DMS53 treated with DMSO at 0.1 percent for 48 hours (cell line): ENCODE results near the gene CHD5.
"Not testable (repeated sequence)": the region's sequence is repeated elsewhere in the genome, so short reads cannot be mapped to it uniquely, and the experiment has no call there.

ENCODE experiments used
- DNase-seq: peaks from one replicate; lab custom pipeline; 2025; ENCODE audit not compliant: unreplicated experiment; lab: John Stamatoyannopoulos, UW

The CHD5 gene

GRCh38 chr1:6070450-6070974 is 109.6 kb downstream of the CHD5 start:
- DNase-seq: no peak

- DNase-seq: no peak
Measured at GRCh38 chr1:6069573-6069972, 110.5 kb downstream of the CHD5 start.

GRCh38 chr1:6068932-6069331 is 111.2 kb downstream of the CHD5 start:
- DNase-seq: no peak

GRCh38 chr1:6068073-6068472 is 112.0 kb downstream of the CHD5 start:
- DNase-seq: no peak

- no peak for DNase-seq
Measured at GRCh38 chr1:6066680-6067079, 113.4 kb downstream of the CHD5 start.

GRCh38 chr1:6065093-6065858 is 114.8 kb downstream of the CHD5 start:
- DNase-seq: no peak

- not testable (repeated sequence) for DNase-seq
Measured at GRCh38 chr1:6063532-6064053, 116.5 kb downstream of the CHD5 start.

- no peak for DNase-seq
Measured at GRCh38 chr1:6062670-6063069, 117.5 kb downstream of the CHD5 start.

- no peak for DNase-seq
Measured at GRCh38 chr1:6059866-6060265, 120.3 kb downstream of the CHD5 start.

GRCh38 chr1:6057170-6057845 is 122.8 kb downstream of the CHD5 start:
- no peak for DNase-seq

GRCh38 chr1:6056572-6056948 is 123.6 kb downstream of the CHD5 start:
- DNase-seq: no peak

GRCh38 chr1:6054596-6054995 is 125.5 kb downstream of the CHD5 start:
- DNase-seq: no peak

GRCh38 chr1:6053206-6053546 is 126.9 kb downstream of the CHD5 start:
- no peak for DNase-seq

- peak; percentile 53 for DNase-seq
Measured at GRCh38 chr1:6052543-6053205, 127.4 kb downstream of the CHD5 start.
